C4-2B (cell line): ENCODE results near the gene TMCO4.

Experiments used
- ZFX ChIP-seq: fragments of 450-650 bp; IDR thresholded peaks from 2 replicates; pipeline ENCODE4 v1.6.1; 2017
- TF ChIP-seq, protein P1 (sequence below): fragments of 450-650 bp; conservative IDR thresholded peaks from 2 replicates; pipeline ENCODE4 v1.5.1; 2017; ENCODE audit warnings: mild to moderate bottlenecking

DNA sequence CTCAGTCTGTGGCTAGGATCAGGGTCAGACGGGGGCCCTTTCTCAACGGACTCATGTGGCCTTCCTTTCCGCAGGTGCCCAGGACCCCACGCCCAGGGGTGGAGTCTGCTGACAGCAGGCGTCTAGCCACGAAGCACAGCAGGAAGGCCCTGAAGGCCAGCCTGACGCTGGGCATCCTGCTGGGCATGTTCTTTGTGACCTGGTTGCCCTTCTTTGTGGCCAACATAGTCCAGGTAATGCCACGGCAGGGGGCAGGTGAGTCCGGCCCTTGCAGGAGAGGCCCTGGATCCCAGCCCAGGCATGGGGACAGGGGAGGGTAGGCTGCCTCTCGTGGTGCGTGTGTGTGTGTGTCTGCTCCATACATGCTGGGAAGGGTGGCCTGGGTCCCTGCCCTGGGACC is 121.2 kb downstream of the TMCO4 start:
- TF ChIP-seq, protein P1, sequence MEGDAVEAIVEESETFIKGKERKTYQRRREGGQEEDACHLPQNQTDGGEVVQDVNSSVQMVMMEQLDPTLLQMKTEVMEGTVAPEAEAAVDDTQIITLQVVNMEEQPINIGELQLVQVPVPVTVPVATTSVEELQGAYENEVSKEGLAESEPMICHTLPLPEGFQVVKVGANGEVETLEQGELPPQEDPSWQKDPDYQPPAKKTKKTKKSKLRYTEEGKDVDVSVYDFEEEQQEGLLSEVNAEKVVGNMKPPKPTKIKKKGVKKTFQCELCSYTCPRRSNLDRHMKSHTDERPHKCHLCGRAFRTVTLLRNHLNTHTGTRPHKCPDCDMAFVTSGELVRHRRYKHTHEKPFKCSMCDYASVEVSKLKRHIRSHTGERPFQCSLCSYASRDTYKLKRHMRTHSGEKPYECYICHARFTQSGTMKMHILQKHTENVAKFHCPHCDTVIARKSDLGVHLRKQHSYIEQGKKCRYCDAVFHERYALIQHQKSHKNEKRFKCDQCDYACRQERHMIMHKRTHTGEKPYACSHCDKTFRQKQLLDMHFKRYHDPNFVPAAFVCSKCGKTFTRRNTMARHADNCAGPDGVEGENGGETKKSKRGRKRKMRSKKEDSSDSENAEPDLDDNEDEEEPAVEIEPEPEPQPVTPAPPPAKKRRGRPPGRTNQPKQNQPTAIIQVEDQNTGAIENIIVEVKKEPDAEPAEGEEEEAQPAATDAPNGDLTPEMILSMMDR = no peak
- TF ChIP-seq ZFX = no peak
